GM23338 (cell line): ENCODE results near the gene TUBG2.

ENCODE experiments used
- EZH2 ChIP-seq: fragments of 200-600 bp; sonication (generic); IDR thresholded peaks from one replicate; pipeline ENCODE4 v1.8.0; 2017; ENCODE audit warnings: antibody characterized with exemption, mild to moderate bottlenecking, low read depth; ENCODE audit not compliant: unreplicated experiment
- JUNB ChIP-seq: IDR thresholded peaks from one replicate; pipeline ENCODE4 v1.6.1; 2016; ENCODE audit warnings: antibody characterized with exemption; ENCODE audit not compliant: unreplicated experiment
- TF ChIP-seq, protein P1 (sequence below), 2 experiments: fragments of 200-600 bp in 1 of 2; sonication (generic) in 1 of 2; conservative IDR thresholded peaks; 2 replicates each; pipeline versions ENCODE4 v1.5.1 to v1.6.1; 2016 to 2017; ENCODE audit warnings: antibody characterized with exemption in 2 of 2, low read depth in 2 of 2, mild to moderate bottlenecking in 2 of 2, moderate library complexity in 1 of 2
- TF ChIP-seq, protein P2 (sequence below): IDR thresholded peaks from one replicate; pipeline ENCODE4 v1.6.1; 2018; ENCODE audit warnings: antibody characterized with exemption; ENCODE audit not compliant: unreplicated experiment

DNA sequence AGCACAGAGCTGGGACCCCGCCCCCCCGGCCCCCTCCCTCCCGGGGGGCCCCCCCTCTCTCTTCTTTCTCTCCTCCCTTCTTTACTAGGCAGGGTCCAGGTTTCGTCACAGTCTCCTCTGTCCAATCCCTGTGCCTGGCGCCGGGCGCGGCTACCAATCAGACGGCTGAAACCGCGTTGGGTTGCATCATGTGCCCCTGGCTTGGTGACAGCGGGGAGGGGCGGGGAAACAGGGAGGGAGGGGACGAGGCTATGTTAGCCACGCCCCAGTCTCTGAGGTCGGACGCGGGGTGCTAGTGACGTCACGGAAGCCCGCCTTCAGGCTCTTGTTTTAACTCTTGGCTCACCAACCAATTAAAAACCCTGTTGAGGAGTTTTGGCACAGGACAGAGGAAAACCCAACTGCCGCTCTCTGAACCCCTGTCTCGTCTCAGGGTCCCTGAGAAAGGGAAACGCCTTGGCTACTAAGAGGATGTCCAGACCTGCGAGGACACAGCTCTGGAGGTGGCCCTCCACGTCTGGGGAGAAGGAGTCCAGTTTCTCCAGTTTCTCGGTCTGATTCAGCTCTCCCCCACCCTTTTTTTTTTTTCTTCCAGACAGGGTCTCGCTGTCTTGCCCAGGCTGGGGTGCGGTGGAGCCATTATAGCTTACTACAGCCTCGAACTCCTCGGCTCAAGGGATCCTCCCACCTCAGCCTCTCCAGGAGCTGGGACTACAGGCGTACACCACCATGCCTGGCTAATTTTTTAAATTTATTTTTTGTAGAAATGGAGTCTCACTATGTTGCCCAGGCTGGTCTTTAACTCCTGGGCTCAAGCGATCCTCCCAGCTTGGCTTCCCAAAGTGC lies 18.2 kb downstream of the TUBG2 start:
- TF ChIP-seq, protein P1, sequence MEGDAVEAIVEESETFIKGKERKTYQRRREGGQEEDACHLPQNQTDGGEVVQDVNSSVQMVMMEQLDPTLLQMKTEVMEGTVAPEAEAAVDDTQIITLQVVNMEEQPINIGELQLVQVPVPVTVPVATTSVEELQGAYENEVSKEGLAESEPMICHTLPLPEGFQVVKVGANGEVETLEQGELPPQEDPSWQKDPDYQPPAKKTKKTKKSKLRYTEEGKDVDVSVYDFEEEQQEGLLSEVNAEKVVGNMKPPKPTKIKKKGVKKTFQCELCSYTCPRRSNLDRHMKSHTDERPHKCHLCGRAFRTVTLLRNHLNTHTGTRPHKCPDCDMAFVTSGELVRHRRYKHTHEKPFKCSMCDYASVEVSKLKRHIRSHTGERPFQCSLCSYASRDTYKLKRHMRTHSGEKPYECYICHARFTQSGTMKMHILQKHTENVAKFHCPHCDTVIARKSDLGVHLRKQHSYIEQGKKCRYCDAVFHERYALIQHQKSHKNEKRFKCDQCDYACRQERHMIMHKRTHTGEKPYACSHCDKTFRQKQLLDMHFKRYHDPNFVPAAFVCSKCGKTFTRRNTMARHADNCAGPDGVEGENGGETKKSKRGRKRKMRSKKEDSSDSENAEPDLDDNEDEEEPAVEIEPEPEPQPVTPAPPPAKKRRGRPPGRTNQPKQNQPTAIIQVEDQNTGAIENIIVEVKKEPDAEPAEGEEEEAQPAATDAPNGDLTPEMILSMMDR (conservative IDR thresholded peaks at IDR 0.05; ENCODE audit: low read depth in 2 of 2): no peak
- no peak for TF ChIP-seq JUNB
- TF ChIP-seq, protein P2, sequence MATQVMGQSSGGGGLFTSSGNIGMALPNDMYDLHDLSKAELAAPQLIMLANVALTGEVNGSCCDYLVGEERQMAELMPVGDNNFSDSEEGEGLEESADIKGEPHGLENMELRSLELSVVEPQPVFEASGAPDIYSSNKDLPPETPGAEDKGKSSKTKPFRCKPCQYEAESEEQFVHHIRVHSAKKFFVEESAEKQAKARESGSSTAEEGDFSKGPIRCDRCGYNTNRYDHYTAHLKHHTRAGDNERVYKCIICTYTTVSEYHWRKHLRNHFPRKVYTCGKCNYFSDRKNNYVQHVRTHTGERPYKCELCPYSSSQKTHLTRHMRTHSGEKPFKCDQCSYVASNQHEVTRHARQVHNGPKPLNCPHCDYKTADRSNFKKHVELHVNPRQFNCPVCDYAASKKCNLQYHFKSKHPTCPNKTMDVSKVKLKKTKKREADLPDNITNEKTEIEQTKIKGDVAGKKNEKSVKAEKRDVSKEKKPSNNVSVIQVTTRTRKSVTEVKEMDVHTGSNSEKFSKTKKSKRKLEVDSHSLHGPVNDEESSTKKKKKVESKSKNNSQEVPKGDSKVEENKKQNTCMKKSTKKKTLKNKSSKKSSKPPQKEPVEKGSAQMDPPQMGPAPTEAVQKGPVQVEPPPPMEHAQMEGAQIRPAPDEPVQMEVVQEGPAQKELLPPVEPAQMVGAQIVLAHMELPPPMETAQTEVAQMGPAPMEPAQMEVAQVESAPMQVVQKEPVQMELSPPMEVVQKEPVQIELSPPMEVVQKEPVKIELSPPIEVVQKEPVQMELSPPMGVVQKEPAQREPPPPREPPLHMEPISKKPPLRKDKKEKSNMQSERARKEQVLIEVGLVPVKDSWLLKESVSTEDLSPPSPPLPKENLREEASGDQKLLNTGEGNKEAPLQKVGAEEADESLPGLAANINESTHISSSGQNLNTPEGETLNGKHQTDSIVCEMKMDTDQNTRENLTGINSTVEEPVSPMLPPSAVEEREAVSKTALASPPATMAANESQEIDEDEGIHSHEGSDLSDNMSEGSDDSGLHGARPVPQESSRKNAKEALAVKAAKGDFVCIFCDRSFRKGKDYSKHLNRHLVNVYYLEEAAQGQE: no peak
- TF ChIP-seq EZH2: no peak
